IPS DF 6.9 (cell line): ENCODE measurements around the gene C2CD4A.

ENCODE experiments used
- DNase-seq: peaks from one replicate; pipeline ENCODE4 v3.0.0-alpha.2; 2013; ENCODE audit warnings: low read depth, low spot score
- H3K27ac ChIP-seq: one replicate; pipeline ENCODE4 v1.5.1; 2013; ENCODE audit warnings: low read length, control low read depth
- H3K27me3 ChIP-seq: 2 replicates; pipeline ENCODE4 v1.6.1; 2013; ENCODE audit warnings: mild to moderate bottlenecking, low read length; ENCODE audit not compliant: control insufficient read depth, insufficient read depth
- H3K36me3 ChIP-seq: 2 replicates; pipeline ENCODE4 v1.6.1; 2013; ENCODE audit warnings: low read length; ENCODE audit not compliant: control insufficient read depth, insufficient read depth
- H3K4me1 ChIP-seq: 2 replicates; pipeline ENCODE4 v1.6.1; 2013; ENCODE audit warnings: low read length; ENCODE audit not compliant: control insufficient read depth, insufficient read depth
- H3K4me3 ChIP-seq: 2 replicates; pipeline ENCODE4 v1.5.1; 2013; ENCODE audit warnings: mild to moderate bottlenecking, low read length
- H3K9me3 ChIP-seq: 2 replicates; pipeline ENCODE4 v1.6.1; 2013; ENCODE audit warnings: low read length, inconsistent platforms; ENCODE audit not compliant: control insufficient read depth, insufficient read depth
- WGBS: extraction: QIAGEN DNeasy Blood & Tissue Kit; methylation state at CpG from one replicate; pipeline ENCODE4 v1.1.7; 2013; ENCODE audit warnings: mixed read lengths, missing lambda C conversion rate; ENCODE audit not compliant: insufficient read length, insufficient coverage; 5-methylcytosine and 5-hydroxymethylcytosine counted together

The C2CD4A gene

GRCh38 chr15:62112616-62113593 lies 46.1 kb downstream of the C2CD4A start:
- Histone ChIP-seq H3K4me3 (no peak overlapping the region), H3K27me3 (no peaks in the 10 kb centered on the region), H3K4me1 (no peaks in the 10 kb centered on the region), H3K9me3 (no peaks in the 10 kb centered on the region), H3K36me3 (no peaks in the 10 kb centered on the region), H3K27ac (no peak overlapping the region)
- no peak for DNase-seq
- no CpG with 5 or more reads among the region's 11 CpGs for WGBS

GRCh38 chr15:62115847-62116246 lies 49.1 kb downstream of the C2CD4A start:
- Histone ChIP-seq H3K4me3 (no peak overlapping the region), H3K27ac (no peak overlapping the region), H3K4me1 (peaks cover 2% of the 10 kb centered on the region; the same call in 1 of the 2 replicates), H3K9me3 (no peaks in the 10 kb centered on the region), H3K36me3 (no peaks in the 10 kb centered on the region), H3K27me3 (no peaks in the 10 kb centered on the region)
- no CpG with 5 or more reads among the region's 1 CpG for WGBS
- DNase-seq, result no peak

GRCh38 chr15:62118520-62119226 lies 51.9 kb downstream of the C2CD4A start:
- Histone ChIP-seq H3K36me3 (no peaks in the 10 kb centered on the region), H3K27ac (no peak overlapping the region), H3K4me1 (peaks cover 2% of the 10 kb centered on the region; the same call in 1 of the 2 replicates), H3K9me3 (no peaks in the 10 kb centered on the region), H3K4me3 (no peak overlapping the region), H3K27me3 (no peaks in the 10 kb centered on the region)
- no peak for DNase-seq
- WGBS, result no CpG with 5 or more reads among the region's 7 CpGs

- Histone ChIP-seq H3K4me1 (peaks cover 2% of the 10 kb centered on the region; the same call in 1 of the 2 replicates), H3K36me3 (no peaks in the 10 kb centered on the region), H3K9me3 (no peaks in the 10 kb centered on the region), H3K27me3 (no peaks in the 10 kb centered on the region), H3K27ac (no peak overlapping the region), H3K4me3 (no peak overlapping the region)
- WGBS, result no CpG with 5 or more reads among the region's 7 CpGs
- no peak for DNase-seq
Measured at GRCh38 chr15:62119227-62119864, 52.6 kb downstream of the C2CD4A start.

- Histone ChIP-seq H3K4me3 (no peak overlapping the region), H3K9me3 (no peaks in the 10 kb centered on the region), H3K4me1 (peaks cover 2% of the 10 kb centered on the region; the same call in 1 of the 2 replicates), H3K36me3 (no peaks in the 10 kb centered on the region), H3K27ac (no peak overlapping the region), H3K27me3 (no peaks in the 10 kb centered on the region)
- DNase-seq, result no peak
- no CpG with 5 or more reads among the region's 3 CpGs for WGBS
Measured at GRCh38 chr15:62119874-62120273, 53.1 kb downstream of the C2CD4A start.
